ENCODE measurements around the gene CLIP1. TPM values are rescaled to one million over a fixed set of nuclear protein-coding genes. Genes with fewer than 3 reads are reported as not detected.
"Not testable (repeated sequence)": the region's sequence is repeated elsewhere in the genome, so short reads cannot be mapped to it uniquely, and the experiment has no call there.

The CLIP1 gene
- total and polyA plus RNA-seq, 2 of the 4 experiments (the other 2 are of a cell fraction), result 38.0 to 54.8 TPM

DNA sequence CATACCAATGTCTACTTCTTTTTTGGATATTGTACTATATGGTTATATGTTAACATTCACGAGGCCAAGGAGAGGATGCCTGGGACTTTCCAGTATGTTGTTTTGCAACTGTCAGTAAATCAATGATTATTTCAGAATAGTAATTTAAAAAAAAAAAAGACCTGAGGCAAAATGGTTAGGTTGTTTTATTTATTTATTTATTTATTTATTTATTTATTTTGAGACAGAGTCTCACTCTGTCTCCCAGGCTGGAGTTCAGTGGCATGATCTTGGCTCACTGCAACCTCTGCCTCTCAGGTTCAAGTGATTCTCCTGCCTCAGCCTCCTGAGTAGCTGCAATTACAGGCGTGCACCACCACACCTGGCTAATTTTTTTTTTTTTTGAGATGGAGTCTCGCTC is 25.4 kb upstream of the CLIP1 start:
- H3K9me1 ChIP-seq (ENCODE audit: insufficient read depth, low read length); H4K8ac ChIP-seq (ENCODE audit: low read depth in 2 of 2, low read length in 2 of 2); H2AK9ac ChIP-seq (replicated peaks; ENCODE audit: low read depth, low read length, poor library complexity); H2BK20ac ChIP-seq (ENCODE audit: low read depth, low read length); H2BK15ac ChIP-seq (ENCODE audit: low read depth, low read length); H3K4ac ChIP-seq (ENCODE audit: low read depth, low read length); H4K91ac ChIP-seq (ENCODE audit: insufficient read depth, low read depth, low read length); in situ Hi-C loops (cut with MboI; ENCODE audit: low sequenced_read_pairs); H3K4me1 ChIP-seq (ENCODE audit: control insufficient read depth, insufficient read depth, low read length); H3K14ac ChIP-seq (replicated peaks; ENCODE audit: low read depth, low read length); H3K9ac ChIP-seq (ENCODE audit: low read depth, low read length); H3K4me2 ChIP-seq (ENCODE audit: low read depth, low read length); H4K5ac ChIP-seq (ENCODE audit: low read depth, low read length); H3K56ac ChIP-seq (ENCODE audit: extremely low read depth, insufficient read depth, low read length); dilution Hi-C loops (cut with HindIII; ENCODE audit: low sequenced_read_pairs, unreplicated experiment); DNase-seq; H2AFZ ChIP-seq (replicated peaks; ENCODE audit: low read length, poor library complexity); CTCF ChIA-PET; H3K27me3 ChIP-seq (ENCODE audit: control insufficient read depth, insufficient read depth, low read length); POLR2A ChIA-PET (ENCODE audit: unreplicated experiment); ATAC-seq (ENCODE audit: low read depth); H3K36me3 ChIP-seq (ENCODE audit: control insufficient read depth, insufficient read depth, low read length); H2BK120ac ChIP-seq (ENCODE audit: low read depth, low read length); H2AK5ac ChIP-seq (ENCODE audit: low read depth, low read length); H4K20me1 ChIP-seq (ENCODE audit: insufficient read depth, low read length); H3K18ac ChIP-seq (ENCODE audit: low read depth, low read length); H3K4me3 ChIP-seq (ENCODE audit: insufficient read depth, low read depth, low read length); H3K27ac ChIP-seq (ENCODE audit: insufficient read depth, low read length); H3K9me3 ChIP-seq (ENCODE audit: control insufficient read depth, insufficient read depth, low read length); intact Hi-C loops (cut with micrococcal nuclease); H3K79me1 ChIP-seq (ENCODE audit: low read depth in 1 of 2, low read length in 2 of 2); H2BK5ac ChIP-seq (ENCODE audit: low read depth, low read length, poor library complexity, severe bottlenecking); H3K23ac ChIP-seq (ENCODE audit: low read depth, low read length); BruUV-seq (replicated peaks): not testable (repeated sequence)
- WGBS, 2 experiments (ENCODE audit: extremely low coverage in 2 of 2, insufficient read length in 1 of 2), result 100% methylated on average over 1 of the region's 3 CpGs; no CpG with 5 or more reads in 1 of the 2 experiments

DNA sequence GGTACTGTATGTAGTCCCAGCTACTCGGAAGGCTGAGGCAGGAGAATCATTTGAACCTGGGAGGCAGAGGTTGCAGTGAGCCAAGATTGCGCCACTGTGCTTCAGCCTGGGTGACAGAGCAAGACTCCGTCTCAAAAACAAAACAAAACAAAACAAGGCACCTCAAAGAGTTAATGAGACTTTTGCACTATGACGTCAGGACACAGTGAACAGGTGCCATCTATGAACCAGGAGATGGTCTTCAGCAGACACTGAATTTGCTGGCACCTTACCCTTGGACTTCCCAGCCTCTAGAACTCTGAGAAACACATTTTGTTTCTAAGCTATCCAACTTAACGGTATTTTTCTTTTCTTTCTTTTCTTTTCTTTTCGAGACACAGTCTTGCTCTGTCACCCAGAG is 23.9 kb upstream of the CLIP1 start:
- H3K9me1 ChIP-seq (ENCODE audit: insufficient read depth, low read length); H2AFZ ChIP-seq (replicated peaks; ENCODE audit: low read length, poor library complexity); H2BK20ac ChIP-seq (ENCODE audit: low read depth, low read length); H3K4me1 ChIP-seq (ENCODE audit: control insufficient read depth, insufficient read depth, low read length); H4K5ac ChIP-seq (ENCODE audit: low read depth, low read length); in situ Hi-C loops (cut with MboI; ENCODE audit: low sequenced_read_pairs); H3K36me3 ChIP-seq (ENCODE audit: control insufficient read depth, insufficient read depth, low read length); H2AK9ac ChIP-seq (replicated peaks; ENCODE audit: low read depth, low read length, poor library complexity); H4K91ac ChIP-seq (ENCODE audit: insufficient read depth, low read depth, low read length); H2BK5ac ChIP-seq (ENCODE audit: low read depth, low read length, poor library complexity, severe bottlenecking); DNase-seq; dilution Hi-C loops (cut with HindIII; ENCODE audit: low sequenced_read_pairs, unreplicated experiment); H3K4me2 ChIP-seq (ENCODE audit: low read depth, low read length); H3K4me3 ChIP-seq (ENCODE audit: insufficient read depth, low read depth, low read length); H3K79me1 ChIP-seq (ENCODE audit: low read depth in 1 of 2, low read length in 2 of 2); H3K9me3 ChIP-seq (ENCODE audit: control insufficient read depth, insufficient read depth, low read length); H4K8ac ChIP-seq (ENCODE audit: low read depth in 2 of 2, low read length in 2 of 2); H3K9ac ChIP-seq (ENCODE audit: low read depth, low read length); H4K20me1 ChIP-seq (ENCODE audit: insufficient read depth, low read length); intact Hi-C loops (cut with micrococcal nuclease); H3K56ac ChIP-seq (ENCODE audit: extremely low read depth, insufficient read depth, low read length); H3K23ac ChIP-seq (ENCODE audit: low read depth, low read length); H3K27ac ChIP-seq (ENCODE audit: insufficient read depth, low read length); H3K27me3 ChIP-seq (ENCODE audit: control insufficient read depth, insufficient read depth, low read length); H3K14ac ChIP-seq (replicated peaks; ENCODE audit: low read depth, low read length); H2BK120ac ChIP-seq (ENCODE audit: low read depth, low read length); BruUV-seq (replicated peaks); H3K4ac ChIP-seq (ENCODE audit: low read depth, low read length); POLR2A ChIA-PET (ENCODE audit: unreplicated experiment); H3K18ac ChIP-seq (ENCODE audit: low read depth, low read length); ATAC-seq (ENCODE audit: low read depth): not testable (repeated sequence)
- CTCF ChIA-PET, result interaction anchor here (0.5 kb wide), 1 partner anchor 292 kb away, joined by 3 read pairs; no protein-coding TSS in a partner anchor
- 0 out of 3 replicates have a peak overlapping the region, but pooled peaks have one; percentile 13 for H2BK15ac ChIP-seq (ENCODE audit: low read depth, low read length)
- peak overlapping the region; percentile 43; the same call in 1 of the 2 replicates for H2AK5ac ChIP-seq (ENCODE audit: low read depth, low read length)
- 85% methylated on average over 3 of the region's 6 CpGs; no CpG with 5 or more reads in 1 of the 2 experiments for WGBS, 2 experiments (ENCODE audit: extremely low coverage in 2 of 2, insufficient read length in 1 of 2)

Data from IMR-90 (cell line).